HG03342 (cell line): ENCODE results near the gene STK32B.

Source experiments
- ATAC-seq: cut with Tn5 transposase; IDR thresholded peaks from one replicate; pipeline ENCODE4 v1.9.1; 2021; ENCODE audit warnings: mild to moderate bottlenecking, moderate library complexity; ENCODE audit not compliant: unreplicated experiment

Gene STK32B

DNA sequence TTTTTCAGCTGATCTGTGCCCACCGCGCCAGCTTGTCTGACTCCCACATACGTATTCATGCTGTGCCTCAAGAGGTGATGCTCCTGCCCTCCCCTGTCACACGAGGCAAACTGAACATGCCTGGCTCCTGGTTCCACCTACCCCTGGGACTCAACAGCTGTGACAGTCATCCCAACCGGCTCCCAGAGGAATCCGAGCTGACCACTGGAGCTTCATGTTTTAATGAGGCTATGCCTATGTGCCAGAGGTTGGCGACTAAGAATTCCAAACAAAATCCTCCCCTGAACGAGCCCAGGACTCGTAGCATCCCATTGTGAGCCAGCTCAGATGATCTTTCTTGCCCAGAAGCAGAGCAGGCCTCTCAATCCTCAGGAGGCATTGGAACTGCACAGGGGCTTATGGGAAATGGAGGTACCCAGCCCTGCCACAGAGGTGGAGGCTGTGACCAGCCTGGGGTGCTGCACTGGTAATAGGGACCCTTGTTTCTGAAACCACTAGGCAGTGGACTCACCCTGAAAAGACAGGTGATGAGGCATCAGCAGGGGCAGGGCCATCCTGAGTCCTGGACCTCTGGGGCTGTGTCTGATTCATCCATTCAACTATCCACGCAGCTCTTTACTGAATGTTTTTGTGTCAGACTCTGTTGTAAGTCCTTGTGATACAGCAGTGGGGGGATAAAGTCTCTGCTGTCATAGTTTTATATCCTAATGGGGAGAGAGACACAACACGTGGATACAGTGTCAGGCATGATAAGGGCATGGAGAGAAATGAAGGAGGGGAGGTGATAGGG, 332.1 kb downstream of the STK32B start:
- no peak for ATAC-seq

- ATAC-seq: no peak
Observed at GRCh38 chr4:5385741-5386311, 334.5 kb downstream of the STK32B start.

DNA sequence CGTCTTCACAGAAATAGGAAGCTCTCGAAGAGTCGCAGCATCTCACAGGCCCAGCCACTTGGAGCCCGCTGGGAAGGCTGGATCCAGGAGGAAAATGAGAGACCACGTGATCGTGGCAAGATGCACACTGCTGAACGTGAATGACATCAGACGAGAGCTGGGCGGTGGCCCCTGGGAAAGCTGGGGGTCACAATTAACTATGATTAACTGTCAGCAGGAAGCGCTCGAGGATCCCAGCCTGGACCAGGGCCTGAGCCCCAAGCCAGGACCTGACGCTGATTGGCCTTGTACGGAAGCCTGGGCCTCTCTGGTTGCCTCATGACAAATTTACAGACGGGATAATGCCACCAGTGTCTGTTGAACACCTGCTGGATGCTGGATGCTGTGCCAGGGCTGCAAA, 335.6 kb downstream of the STK32B start:
- ATAC-seq: no peak

GRCh38 chr4:5387457-5387856, 336.2 kb downstream of the STK32B start:
- no peak for ATAC-seq

GRCh38 chr4:5389756-5390310, 338.6 kb downstream of the STK32B start:
- ATAC-seq: no peak

DNA sequence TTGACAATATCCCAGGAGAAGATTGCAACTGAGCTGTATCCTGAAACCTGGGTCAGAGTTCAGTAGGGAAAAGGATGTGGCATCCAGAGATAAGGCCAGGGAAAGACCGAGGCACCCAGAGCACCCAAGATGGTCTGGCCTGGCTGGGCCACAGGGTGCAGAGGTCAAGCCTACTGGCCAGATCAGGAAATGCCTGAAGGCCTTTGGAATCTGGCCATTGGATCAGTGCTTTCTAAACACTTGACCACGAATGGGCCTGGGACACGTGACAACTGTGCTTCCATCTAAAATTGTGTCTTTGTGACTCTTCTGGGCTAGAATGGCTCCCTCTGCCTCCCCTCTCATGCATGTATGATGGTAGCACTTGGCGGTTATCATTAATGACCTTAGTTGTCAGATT, 340.2 kb downstream of the STK32B start:
- ATAC-seq: no peak

- ATAC-seq: no peak
Observed at GRCh38 chr4:5393911-5394513, 342.7 kb downstream of the STK32B start.

GRCh38 chr4:5395781-5396180, 344.5 kb downstream of the STK32B start:
- no peak for ATAC-seq

DNA sequence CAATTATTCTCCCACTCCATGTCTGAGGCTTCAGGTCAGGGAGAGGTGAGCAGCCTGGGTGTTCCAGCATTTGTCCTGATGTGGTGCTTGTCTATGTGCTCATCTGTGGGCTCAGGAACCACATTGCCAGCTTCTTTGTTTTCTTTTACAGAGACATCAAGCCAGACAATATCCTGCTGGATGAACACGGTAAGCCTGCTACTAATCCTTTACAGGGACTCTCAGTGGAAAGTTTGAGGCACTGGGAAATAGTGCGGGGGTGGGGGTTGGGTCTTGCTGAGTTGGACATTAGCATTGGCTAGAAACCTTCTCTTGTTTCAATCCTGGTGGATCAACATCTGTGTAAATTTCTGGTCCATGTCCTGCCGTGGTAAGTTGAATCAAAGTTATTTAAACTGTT, 346.8 kb downstream of the STK32B start:
- ATAC-seq: no peak

DNA sequence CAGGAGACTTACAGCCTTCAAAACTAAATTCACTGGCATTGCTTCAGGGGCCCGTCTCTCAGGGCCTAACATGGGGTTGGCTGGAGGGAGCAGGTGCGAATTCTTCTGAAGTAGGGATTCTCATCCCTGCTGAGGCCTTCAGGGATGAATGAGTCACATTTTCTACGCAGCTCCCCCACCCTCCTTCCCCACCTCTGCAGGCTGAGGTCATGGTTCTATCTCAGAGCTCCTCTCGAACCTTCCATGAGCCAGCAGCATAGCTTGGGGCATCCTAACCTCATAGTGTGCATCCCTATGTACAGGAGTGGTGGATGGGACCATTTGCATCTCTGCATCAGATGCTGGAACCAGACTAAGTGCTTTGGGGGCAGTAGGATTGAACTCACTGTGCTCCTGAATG, 347.8 kb downstream of the STK32B start:
- ATAC-seq: no peak

- no peak for ATAC-seq
Observed at GRCh38 chr4:5399790-5400421, 348.6 kb downstream of the STK32B start.

GRCh38 chr4:5403746-5404497, 352.6 kb downstream of the STK32B start:
- no peak for ATAC-seq

DNA sequence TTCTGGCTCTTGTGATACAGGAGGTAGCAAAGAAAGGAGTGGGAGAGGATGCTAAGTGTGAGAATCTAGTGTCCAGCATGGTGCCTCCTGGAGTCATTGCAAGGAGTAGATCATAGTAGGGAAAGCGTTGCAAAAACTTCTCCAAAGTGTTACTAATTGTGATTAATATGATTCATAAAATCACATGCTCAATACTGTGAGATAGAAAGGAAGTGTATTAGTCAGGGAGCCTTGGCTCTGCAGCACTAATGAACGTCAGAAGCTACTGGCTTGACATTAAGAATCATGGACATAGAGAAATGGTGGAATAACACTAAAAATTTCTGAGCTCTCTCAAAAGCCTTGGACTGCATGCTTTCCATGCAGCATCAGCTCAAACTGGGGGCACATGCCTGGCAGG, 358.0 kb downstream of the STK32B start:
- no peak for ATAC-seq

GRCh38 chr4:5409972-5410618, 358.8 kb downstream of the STK32B start:
- ATAC-seq: no peak

DNA sequence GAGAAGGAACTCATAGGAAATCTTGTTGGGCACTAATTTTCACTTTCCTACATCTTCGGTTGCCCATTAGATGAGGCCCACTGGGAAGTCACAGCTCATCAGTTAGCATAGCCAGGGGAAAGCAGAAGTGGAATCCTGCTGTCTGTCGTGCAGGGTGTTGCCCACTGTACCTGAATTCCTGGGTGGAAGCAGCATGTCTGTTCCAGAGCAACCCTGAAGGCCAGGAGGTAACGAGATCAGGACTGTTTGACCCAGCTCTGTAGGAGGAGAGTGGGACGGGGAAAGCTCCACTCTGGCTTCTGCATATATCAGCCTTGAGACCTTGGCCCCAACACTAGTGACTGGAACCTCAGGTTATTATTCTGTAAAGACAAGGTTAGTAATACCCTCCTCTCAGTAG, 361.0 kb downstream of the STK32B start:
- no peak for ATAC-seq

DNA sequence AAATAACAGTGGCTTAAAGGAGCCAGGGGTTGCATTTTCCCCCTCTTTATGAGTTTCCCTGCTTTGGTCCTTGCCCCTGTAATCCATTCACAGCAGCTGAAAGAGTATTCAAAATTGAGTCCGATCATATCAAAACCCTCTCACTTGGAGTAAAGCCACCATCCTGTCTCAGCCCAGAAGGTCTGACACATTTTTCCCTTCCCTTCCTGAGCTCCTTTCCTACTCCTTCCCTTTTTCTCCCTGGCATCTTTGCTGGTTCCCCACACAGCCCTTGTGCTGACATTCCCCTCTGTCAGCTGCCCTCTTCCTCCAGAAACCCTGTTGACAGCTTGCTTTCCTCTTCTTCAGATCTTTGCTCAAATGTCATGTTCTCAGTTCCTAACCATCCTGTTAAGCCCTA, 361.5 kb downstream of the STK32B start:
- ATAC-seq: no peak

- ATAC-seq: no peak
Observed at GRCh38 chr4:5416637-5417036, 365.4 kb downstream of the STK32B start.

GRCh38 chr4:5420266-5420665, 369.0 kb downstream of the STK32B start:
- no peak for ATAC-seq

DNA sequence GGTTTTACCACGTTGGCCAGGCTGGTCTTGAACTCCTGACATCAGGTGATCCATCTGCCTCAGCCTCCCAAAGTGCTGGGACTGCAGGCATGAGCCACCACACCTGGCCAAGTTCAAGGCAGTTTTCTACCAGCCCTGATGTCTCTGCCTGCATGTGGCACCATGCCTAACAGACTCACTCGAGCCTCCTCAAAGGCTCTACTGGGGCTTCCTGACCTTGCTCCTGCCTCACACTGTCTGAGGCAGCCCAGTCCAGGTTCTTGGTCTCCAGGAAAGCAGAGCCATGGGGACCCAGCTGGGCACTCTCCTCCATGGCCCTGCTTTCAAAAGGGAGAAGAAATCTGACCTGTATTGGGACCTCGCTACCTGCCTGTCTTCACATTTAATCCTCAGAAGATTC, 370.1 kb downstream of the STK32B start:
- no peak for ATAC-seq

DNA sequence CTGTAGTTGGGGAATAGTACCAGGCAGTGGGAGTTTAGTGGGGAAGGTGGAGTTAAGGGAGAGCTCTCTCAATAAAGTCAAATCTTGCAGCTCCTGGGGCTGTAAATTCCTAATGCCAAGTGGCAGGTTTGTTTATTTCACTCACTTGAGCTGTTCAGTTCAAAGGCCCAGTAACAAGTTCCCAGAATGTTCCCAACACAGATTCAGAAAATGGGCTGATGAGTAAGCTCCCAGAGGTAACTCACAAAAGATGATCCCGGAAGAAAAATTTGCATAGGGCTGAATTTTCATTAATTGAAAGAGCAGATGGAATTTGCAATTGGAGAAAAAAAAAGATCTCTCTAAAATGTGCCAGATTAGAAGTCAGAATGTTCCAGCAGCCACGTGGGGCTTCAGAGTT, 370.9 kb downstream of the STK32B start:
- no peak for ATAC-seq
